Retina (tissue), 1 donor: Measurements from ENCODE around the gene OTUD3.
"Not testable (repeated sequence)": the region's sequence is repeated elsewhere in the genome, so short reads cannot be mapped to it uniquely, and the experiment has no call there.

ENCODE experiments used
- DNase-seq: peaks from one replicate; pipeline ENCODE4 v3.0.0-alpha.2; 2016

OTUD3 gene, protein sequence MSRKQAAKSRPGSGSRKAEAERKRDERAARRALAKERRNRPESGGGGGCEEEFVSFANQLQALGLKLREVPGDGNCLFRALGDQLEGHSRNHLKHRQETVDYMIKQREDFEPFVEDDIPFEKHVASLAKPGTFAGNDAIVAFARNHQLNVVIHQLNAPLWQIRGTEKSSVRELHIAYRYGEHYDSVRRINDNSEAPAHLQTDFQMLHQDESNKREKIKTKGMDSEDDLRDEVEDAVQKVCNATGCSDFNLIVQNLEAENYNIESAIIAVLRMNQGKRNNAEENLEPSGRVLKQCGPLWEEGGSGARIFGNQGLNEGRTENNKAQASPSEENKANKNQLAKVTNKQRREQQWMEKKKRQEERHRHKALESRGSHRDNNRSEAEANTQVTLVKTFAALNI

DNA sequence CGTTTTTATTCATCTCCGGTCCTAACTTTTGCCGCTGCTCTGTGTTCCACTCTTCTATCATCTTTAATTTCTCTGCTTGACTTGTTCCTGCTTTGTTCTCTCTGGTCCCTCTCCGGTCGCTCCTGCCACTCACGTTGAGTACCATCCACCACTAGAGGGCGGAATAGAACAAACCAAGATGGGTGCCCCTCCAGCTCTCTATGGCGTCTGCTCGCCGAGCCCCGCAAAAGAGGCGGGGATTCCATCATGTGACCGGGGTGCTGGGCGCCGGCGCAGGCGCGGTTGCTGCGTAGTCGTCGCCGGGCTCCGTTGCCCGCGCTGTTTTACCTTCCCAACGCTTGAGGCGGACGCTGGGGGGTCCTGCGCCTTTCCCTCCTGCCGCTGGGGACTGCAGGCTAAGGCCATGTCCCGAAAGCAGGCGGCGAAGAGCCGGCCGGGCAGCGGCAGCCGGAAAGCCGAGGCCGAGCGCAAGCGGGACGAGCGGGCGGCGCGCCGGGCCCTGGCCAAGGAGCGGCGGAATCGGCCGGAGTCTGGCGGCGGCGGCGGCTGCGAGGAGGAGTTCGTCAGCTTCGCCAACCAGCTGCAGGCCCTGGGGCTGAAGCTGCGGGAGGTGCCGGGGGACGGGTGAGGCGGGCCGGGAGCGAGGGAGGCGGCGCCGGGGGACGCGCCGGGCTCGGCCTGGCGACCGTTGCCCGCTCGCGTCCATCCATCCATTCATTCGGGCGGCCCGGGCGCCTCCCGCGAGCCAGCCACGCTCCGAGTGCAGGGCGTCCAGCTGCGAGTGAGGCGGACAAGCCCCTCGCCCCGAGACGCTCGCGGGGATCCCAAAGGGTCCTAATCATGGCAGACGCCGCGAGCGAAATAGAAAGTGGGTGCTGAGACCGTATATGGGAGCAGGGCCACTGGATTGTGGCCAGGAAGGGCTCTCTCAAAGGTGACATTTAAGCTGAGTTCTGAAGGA, at the start of gene OTUD3:
OTUD3 (plus strand) TSS at position 285 of the 961 bp plus-strand sequence; CDS start at position 404, 119 bp downstream.
- peak; percentile 97 for DNase-seq

DNA sequence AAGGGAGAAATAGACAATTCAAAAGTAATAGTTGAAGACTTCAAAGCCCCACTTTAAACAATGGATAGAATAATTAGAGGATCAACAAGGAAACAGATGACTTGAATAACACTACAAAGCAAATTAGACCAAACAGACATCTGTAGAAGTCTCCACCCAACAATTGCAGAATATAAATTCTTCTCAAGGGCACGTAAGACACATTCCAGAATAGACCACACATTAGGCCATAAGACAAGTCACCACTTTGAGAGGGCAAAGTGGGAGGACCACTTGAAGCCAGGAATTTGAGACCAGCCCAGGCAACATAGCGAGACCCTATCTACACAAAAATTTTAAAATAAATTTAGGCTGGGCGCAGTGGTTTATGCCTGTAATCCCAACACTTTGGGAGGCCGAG, 46.6 kb upstream of the OTUD3 start:
- no peak for DNase-seq

DNA sequence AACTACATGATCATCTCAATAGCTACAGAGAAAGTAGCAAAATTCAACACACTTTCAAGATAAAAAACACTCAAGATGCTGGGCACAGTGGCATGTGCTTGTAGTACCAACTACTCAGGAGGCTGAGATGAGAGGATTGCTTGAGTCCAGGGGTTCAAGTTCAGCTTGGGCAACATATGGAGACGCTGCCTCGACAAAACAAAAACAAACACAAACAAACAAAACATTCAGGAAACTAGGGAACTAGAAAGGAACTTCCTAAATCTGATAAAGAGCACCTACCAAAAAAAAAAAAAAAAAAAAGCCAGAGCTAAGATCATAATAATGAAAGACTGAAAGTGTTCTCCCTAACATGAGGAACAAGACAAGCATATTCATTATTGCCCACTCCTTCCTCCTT, 44.3 kb upstream of the OTUD3 start:
- no peak for DNase-seq

DNA sequence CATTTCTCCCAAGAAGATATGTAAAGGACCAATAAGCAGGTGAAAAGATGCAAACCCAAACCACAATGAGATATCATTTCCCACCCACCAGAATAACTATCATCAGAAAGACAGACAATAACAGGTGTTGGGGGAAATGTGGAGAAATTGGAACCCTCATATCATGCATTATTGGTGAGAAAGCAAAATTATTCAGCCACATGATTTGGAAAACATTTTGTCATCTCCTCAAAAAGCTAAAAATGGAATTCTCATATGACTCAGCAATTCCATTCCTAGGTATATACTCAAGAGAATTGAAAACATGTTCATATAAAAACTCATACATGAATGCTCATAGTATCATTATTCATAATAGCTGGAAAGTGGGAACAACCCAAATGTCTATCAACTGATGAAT, 42.0 kb upstream of the OTUD3 start:
- no peak for DNase-seq

DNA sequence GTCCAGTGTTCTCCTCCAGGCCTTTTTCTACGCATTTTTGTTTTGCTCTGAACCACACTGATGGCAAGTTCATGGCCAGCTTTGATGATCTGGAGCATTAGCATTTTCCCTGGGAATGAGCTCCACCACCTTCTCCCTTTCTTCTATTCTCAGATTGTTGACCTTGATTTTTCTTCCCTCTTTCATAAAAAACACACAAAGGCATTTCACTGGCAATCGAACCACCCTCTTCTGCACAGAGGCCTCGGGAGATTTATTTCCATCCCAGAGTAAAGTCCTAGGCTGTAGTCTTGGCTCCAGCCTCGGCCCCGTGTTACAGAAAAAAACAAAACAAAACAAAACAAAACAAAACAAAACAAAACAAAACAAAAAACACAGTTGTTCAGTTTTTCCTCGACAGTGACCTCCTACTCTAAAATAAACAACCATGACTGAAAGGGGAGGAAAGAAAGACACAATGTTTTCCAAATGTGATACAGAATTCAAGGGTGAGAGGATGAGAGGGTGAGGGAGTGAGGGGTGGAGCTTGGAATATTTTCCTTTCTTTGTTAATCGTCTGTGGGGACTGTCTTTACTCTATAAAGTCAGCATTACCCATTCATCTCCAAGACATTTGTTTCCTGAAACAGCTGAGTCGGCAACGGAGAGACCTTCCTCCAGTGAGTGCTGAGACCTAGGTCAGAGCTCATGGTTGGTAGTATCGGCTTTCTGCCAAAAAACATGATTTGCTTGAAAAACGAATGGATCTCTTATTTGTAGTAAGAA, 37.3 kb upstream of the OTUD3 start:
- no peak for DNase-seq

DNA sequence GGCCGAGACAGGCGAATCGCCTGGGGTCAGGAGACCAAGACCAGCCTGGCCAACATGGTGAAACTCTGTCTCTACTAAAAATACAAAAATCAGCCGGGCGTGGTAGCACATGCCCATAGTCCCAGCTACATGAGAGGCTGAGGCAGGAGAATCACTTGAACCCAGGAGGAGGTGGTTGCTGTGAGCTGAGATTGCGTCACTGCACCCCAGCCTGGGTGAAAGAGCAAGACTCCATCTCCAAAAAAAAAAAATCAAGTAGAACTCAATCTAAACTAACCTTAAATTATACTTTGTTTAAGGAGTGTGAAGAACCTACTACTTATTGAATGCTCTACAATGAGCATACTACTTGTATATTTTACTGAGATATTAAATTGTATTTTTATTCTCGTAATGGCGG, 36.6 kb upstream of the OTUD3 start:
- DNase-seq = no peak

DNA sequence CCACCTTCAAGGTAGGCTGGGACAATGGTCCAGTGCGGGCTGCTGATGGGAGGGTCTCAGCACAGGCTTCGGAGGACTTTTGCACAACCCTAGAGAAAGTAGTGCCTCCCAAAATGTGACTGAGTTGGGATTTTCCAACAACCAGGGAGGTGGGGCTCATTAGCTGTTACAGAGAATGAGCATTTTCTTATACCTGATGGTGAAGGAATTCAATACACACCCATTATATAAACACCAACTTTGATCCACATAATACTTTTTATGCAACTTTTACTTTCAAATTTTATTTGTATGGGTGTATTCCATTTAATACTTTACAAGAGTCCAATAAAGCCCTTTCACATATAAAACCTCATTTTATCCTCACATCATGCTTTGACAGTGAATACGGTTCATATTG, 35.9 kb upstream of the OTUD3 start:
- DNase-seq = no peak

DNA sequence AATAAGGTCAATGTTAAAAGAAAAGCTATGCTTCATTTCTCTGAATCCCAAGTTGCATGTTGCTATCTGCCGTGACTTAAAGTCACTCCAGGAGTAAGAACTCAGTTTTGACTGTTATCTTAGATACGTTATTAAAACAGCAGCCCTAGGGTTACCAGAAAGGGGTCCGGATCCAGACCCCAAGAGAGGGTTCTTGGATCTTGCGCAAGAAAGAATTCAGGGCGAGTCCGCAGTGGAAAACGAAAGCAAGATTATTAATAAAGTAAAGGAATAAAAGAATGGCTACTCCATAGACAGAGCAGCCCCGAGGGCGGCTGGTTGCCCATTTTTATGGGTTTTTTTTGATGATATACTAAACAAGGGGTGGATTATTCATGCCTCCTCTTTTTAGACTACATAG, 34.9 kb upstream of the OTUD3 start:
- DNase-seq = not testable (repeated sequence)

DNA sequence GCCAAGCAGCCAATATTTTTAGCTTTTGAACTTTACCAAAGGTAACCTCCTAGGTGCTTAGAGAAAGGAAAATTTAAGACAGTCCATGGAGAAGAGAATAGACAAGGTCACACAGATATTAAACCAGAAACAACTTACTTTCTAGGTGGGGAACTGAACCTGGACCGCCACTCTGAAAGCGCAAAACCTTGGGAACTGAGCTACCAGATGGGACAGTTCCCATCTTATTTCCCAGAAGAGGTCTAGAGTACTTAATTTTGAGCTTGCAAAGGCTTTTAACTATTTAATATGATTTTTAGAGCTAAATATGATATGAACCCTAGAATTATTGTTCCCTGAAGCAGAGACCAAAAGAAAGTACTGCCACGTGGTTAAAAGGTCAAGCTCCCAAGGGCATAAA, 32.9 kb upstream of the OTUD3 start:
- DNase-seq = not testable (repeated sequence)

DNA sequence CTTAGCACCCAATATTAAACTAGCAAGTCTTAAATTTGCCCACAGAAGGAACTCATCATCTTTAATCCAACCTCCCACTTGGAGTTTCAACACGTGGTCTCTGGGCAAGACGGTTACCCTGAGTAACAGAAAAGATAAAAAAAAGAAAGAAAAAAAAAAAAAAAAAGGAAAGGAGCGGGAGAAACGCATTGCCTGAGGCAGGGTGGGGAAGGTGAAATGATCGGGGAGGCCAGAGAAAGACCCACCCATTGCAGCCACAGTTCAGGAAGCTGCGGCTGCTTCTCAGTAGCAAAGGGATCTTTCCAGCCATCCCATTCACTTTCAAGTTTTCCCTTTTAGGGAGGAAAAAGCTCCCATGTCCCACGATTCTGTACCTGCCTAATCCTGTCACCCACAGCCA, 32.0 kb upstream of the OTUD3 start:
- DNase-seq = no peak

DNA sequence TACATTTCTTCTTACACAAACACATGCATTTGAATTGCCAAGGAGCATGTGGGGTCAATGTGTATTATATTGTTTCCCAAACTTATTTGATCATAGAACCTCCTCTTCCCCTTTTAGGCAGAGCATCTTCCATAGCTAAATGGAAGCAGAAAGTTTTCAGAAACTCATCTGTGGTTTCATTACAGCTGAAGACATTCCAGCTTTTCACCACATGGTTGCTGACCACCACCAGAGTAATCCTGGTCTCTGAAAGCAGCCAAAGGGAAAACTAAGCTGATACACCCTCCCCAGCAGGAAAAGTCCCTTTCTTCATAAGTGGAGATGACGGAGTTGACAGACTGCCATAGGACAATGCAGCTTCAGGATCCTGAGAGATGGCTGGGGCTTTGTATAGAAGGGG, 30.2 kb upstream of the OTUD3 start:
- no peak for DNase-seq

DNA sequence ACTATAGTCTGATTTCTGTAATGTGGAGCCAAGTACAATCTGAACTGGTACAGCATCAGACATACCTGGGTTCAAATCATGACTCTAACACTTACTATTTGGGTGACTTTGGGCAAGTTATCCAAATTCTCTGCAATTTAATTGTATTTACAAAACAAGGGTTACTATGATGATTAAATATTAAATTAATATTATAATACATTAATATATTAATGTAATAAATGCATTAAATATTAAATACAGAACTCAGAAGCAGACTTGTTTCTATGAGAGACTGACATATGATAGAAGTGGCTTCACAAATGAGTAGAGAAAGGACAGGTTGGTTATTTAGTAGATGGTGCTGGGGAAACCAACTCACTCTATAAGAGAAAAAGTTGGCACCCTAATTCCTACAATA, 27.3 kb upstream of the OTUD3 start:
- no peak for DNase-seq

DNA sequence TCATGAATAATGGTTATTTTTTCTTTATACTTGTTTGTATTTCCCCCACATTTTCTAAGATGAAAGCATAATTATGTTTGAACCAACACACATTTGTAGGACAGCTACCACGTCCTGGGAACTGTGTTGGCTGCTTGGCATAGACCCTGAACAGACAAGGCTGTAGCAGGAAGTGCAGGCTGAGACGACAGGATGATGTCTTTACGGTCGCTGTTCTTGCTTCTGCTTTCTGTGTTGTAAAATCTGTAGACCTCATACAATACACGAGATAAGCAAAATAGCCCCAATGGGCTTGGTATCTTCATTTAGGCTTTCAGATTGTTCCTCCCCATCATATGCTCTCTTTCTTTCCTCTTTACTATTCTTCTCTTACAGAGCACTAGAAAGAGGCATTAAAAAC, 23.3 kb upstream of the OTUD3 start:
- DNase-seq = no peak

DNA sequence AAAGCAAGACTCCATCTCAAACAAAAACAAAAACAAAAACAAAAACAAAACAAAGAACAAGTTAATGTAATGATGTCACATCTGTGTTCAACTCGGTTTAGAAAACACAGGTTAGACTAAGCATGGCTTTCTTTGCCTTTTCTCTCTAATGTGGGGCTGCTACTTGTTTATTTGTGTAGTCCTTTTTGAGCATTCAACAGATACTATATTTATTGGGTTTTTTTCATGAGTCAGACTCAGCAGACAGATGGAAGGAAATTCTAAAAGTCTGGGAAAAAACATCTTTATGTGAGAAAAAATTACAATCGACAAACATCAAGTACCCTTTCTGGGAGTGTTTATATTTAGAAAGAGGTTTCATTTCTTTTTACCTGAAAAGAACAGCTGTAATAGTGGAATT, 22.3 kb upstream of the OTUD3 start:
- DNase-seq = no peak

DNA sequence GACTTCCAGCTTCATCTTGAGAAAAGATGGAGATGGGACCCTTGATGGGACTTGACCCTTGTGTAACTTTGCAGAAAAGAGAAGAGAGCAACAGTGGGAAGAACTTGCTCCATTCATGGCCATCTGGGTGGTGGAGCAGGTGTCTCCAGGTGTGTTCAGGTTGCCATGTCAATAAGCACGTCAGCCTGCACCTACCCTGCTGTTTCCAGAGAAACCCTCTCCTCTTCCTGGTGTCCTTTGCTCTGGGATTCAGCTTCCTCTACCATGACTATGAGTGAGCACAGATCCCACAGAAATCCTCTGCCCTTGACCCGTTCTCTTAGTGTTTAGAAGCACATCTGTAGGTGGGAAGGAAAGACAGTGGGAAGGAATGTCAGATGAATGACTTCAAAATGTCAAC, 21.8 kb upstream of the OTUD3 start:
- no peak for DNase-seq

DNA sequence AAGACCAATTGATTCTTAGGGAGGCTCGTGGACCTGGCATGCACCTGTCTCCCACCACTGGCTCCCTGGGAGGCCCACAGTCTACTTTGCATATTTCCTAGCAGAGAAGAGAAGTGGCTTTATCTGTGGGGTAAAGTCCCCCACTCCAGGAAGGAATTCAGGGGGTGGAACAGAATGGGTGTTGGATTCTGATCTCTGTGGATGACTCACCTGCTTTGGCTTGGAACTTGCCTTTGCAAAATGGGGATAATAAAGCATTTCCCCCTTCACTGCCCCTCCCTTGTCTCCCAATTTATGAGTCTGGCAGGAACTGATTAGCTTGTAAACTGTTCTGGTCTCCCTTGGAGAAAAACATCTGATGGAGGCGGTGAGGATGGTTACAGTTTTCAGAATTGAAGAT, 21.2 kb upstream of the OTUD3 start:
- no peak for DNase-seq

DNA sequence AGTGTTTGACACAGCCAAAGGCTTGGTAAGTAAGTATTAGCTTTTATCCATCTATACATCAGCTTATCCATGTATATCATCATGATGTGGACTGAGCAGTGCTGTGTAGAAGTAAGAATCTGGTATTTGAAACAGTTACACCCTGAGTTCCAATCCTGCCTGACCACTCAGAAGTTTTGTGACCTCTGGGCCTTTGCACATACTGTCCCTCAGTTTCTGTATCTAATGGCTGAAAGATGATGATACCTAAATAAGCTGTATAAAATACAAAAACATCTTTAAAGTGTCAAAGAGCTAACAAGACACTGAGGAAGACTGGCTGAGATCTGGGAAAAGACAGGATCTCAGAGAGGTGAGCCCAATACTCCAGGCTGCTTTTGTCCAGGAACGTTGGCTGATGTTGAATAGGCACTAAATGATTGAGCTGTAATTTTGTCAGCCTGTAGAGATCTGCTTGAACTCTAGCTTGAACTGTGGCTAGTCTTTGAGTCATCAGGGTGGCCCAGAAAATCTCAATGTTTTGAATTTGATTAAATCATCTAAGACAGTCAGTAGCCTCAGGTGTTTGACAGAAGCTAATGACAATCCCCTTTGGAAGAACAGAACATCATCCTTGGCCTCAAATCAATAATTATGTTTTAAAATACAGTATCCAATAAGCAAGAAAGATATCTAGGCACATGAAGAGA, 20.2 kb upstream of the OTUD3 start:
- DNase-seq = no peak

DNA sequence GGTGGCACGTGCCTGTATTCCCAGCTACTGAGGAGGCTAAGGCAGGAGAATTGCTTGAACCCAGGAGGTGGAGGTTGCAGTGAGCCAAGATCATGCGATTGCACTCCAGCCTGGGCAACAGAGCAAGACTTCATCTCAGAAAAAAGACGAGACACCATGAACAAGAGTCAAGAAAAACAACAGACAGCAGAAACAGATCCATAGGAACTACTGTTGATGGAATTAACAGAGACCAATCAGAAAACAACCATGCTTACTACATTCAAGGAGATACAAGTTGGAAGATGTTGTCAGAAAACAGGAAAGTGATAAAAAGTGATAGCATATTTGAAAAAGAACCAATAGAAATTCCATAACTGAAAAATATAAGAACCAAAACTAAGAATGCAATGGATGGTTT, 19.3 kb upstream of the OTUD3 start:
- DNase-seq = no peak

DNA sequence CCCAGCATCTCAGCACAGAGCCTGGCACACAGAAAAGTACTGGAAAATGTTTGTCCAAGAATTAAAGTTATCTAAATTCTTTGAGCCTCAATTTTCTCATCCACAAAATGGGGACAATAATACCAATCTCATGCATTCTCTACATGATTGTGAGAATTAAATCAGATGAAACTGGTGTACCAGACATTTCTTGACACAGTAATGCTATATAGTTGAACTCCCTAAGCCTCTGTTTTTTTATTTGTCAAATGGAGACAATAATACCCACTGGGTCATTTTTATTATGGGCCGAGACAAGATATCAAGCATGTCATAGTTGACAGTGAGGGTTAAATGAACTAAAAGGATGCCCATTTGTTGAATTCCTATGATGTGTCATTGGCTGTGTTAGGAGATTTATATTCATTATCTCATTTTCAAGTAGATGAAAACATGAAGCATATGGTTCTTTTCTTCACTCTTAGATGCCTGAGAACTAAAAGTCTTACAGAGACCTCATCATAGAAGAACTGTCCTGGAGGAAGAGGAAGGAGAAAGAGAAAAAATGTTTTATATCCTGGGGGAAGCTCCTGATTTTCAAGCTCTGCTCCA, 17.5 kb upstream of the OTUD3 start:
- DNase-seq = no peak

DNA sequence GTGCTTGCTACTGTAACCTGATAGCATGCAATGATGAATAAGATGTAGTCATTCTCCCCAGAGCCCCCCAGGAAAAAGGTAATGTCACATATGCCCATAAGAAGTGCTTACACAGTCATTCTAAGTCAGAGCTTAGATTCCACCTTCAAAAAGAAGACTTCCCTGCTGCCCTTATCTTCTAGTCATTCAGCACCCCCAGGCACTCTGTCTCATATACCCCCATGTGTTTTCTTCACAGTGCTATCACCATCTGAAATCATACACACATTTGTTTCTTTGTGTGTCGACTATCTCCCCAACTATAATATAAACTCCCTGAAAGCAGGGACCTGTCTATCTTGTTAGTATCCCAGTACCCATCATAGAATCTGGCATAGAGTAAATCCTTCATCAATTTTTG, 16.2 kb upstream of the OTUD3 start:
- no peak for DNase-seq

DNA sequence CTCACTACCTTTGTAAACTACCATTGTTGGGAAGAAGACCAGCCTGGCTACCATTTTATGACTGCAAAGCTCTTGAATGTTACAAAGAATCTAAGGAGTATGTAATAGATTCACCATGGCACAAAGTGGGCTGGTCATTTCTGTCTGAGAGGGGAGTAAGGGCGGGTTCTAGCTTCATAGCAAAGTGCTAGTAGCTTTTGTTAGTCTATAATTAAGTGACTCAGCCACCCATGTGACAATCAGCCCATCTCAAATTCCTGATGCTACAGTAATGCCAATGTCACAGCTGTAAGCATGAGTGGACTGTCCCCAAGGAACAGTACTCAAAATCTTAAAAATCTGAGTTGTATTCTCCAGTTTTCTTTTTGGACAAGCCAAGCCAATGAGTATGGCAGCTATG, 15.4 kb upstream of the OTUD3 start:
- no peak for DNase-seq

DNA sequence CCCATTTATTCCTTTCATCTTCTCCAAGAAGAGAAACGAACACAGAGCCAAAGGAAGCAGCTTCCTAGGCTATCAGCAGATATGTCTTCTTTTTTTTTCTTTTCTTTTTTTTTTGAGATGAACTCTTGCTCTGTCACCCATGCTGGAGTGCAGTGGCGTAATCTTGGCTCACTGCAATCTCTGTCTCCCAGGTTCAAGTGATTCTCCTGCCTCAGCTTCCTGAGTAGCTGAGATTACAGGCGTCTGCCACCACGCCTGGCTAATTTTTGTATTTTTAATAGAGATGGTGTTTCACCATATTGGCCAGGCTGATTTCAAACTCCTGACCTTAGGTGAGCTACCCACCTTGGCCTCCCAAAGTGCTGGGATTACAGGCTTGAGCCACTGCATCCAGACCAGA, 13.6 kb upstream of the OTUD3 start:
- DNase-seq = not testable (repeated sequence)
